Motor neuron (in vitro differentiated cells): ENCODE results near the gene MELK. TPM values are rescaled to one million over a fixed set of nuclear protein-coding genes. Genes with fewer than 3 reads are reported as not detected.

Experiments used
- ATAC-seq, 8 experiments: fragments of 200-7000 bp; cut with Tn5 transposase; replicated peaks in 6 of 8; 2 replicates each; pipeline ENCODE4 v1.8.0; 2021; ENCODE audit warnings: mild to moderate bottlenecking in 8 of 8, moderate library complexity in 8 of 8
- H3K27ac ChIP-seq, 2 donors: fragments of 250-450 bp; sonication (Bioruptor Pico); 2 replicates each; pipeline ENCODE4 v1.9.0; 2021; ENCODE audit warnings: antibody characterized with exemption in 2 of 2, mild to moderate bottlenecking in 2 of 2, moderate library complexity in 1 of 2
- H3K4me1 ChIP-seq, 2 donors: fragments of 250-450 bp; sonication (Bioruptor Pico); replicated peaks in 1 of 2; 2 replicates each; pipeline ENCODE4 v1.6.1; 2021; ENCODE audit warnings: antibody characterized with exemption in 2 of 2, mild to moderate bottlenecking in 2 of 2, moderate library complexity in 1 of 2
- H3K4me3 ChIP-seq, 5 donors: fragments of 250-450 bp; sonication (Bioruptor Pico); 2 replicates each; pipeline ENCODE4 v1.9.0; 2021; ENCODE audit warnings: antibody characterized with exemption in 5 of 5, mild to moderate bottlenecking in 5 of 5, moderate library complexity in 4 of 5
- WGBS, 10 experiments: fragments of 450-650 bp; shearing (Covaris generic); methylation state at CpG; one replicate each; pipeline ENCODE4 v1.0.0; 2022; 5-methylcytosine and 5-hydroxymethylcytosine counted together
- in situ Hi-C, 9 experiments: fragments of 400-800 bp; cut with MboI; loops; one replicate each; pipeline ENCODE4 v1.15.0; 2021; ENCODE audit warnings: low sequenced_read_pairs in 9 of 9, low pct_unique_long_range_greater_than_20kb in 2 of 9; ENCODE audit not compliant: unreplicated experiment in 9 of 9
- total RNA-seq, 8 experiments: library from RNA; unstranded; fragments of 300-600 nt; gene quantifications; 2 replicates each; pipeline versions ENCODE4 v1.2.3 to v1.2.4, GENCODE V29; 2022

The MELK gene
- total RNA-seq, 8 experiments from 2014 or later = 0.25 to 23.5 (median 1.6) TPM

GRCh38 chr9:36690412-36691168 lies 117.9 kb downstream of the MELK start:
- ATAC-seq = peak in 2 of 8 experiments; percentile 54 to 73
- WGBS, 10 experiments = 75 to 100% (median 85%) methylated on average over 1 of the region's 1 CpG
- in situ Hi-C loops = no loop called here
- no peak overlapping the region for H3K4me3 ChIP-seq
- no peaks in the 10 kb centered on the region for H3K4me1 ChIP-seq
- no peak overlapping the region for H3K27ac ChIP-seq

- no peaks in the 10 kb centered on the region for H3K4me1 ChIP-seq
- H3K27ac ChIP-seq = no peak overlapping the region
- no peak for ATAC-seq
- no peak overlapping the region for H3K4me3 ChIP-seq
- in situ Hi-C loops = no loop called here
These were observed 119.0 kb downstream of the MELK start for GRCh38 chr9:36691671-36692070.

GRCh38 chr9:36698984-36699383 lies 126.3 kb downstream of the MELK start:
- WGBS, 10 experiments = 30 to 60% (median 40%) methylated on average over 1 to 2 of the region's 3 CpGs; no CpG with 5 or more reads in 7 of the 10 experiments
- Histone ChIP-seq H3K4me1 (no peaks in the 10 kb centered on the region), H3K4me3 (no peak overlapping the region), H3K27ac (no peak overlapping the region)
- no peak for ATAC-seq
- in situ Hi-C loops = no loop called here

GRCh38 chr9:36704148-36704547 lies 131.5 kb downstream of the MELK start:
- no peaks in the 10 kb centered on the region for H3K4me1 ChIP-seq
- no peak overlapping the region for H3K27ac ChIP-seq
- no peak for ATAC-seq
- in situ Hi-C loops = loop anchor here in 1 of 9 experiments (25.0 kb wide), 1 partner anchor 292 kb away; the partner anchor contains the start of gene RNF38
- H3K4me3 ChIP-seq = no peak overlapping the region

GRCh38 chr9:36713515-36714490 lies 141.1 kb downstream of the MELK start:
- 38 to 100% (median 60%) methylated on average over 1 to 19 of the region's 29 CpGs for WGBS, 10 experiments
- H3K27ac ChIP-seq = peak overlapping the region in 1 of 2 donors; percentile 31
- H3K4me3 ChIP-seq = no peak overlapping the region
- peak in 5 of 8 experiments; percentile 38 to 92 (median 79) for ATAC-seq
- in situ Hi-C loops = loop anchor here in 2 of 9 experiments (10.0 to 25.0 kb wide), 2 partner anchors 59 to 302 kb away; partner anchors contain the start of gene RNF38 (in 1 of the 2)
- peaks cover 3 to 11% of the 10 kb centered on the region in 2 donors for H3K4me1 ChIP-seq

- peaks cover 3 to 11% of the 10 kb centered on the region in 2 donors for H3K4me1 ChIP-seq
- ATAC-seq = no peak
- WGBS, 10 experiments = 23 to 95% (median 86%) methylated on average over 2 of the region's 2 CpGs; no CpG with 5 or more reads in 2 of the 10 experiments
- in situ Hi-C loops = loop anchor here in 2 of 9 experiments (10.0 to 25.0 kb wide), 2 partner anchors 62 to 304 kb away; partner anchors contain the start of gene RNF38 (in 1 of the 2)
- no peak overlapping the region for H3K27ac ChIP-seq
- H3K4me3 ChIP-seq = no peak overlapping the region
These were observed 143.8 kb downstream of the MELK start for GRCh38 chr9:36716496-36716895.

GRCh38 chr9:36717276-36717675 lies 144.6 kb downstream of the MELK start:
- WGBS, 10 experiments = 17 to 71% (median 52%) methylated on average over 1 to 3 of the region's 3 CpGs; no CpG with 5 or more reads in 5 of the 10 experiments
- H3K4me1 ChIP-seq = peaks cover 3 to 11% of the 10 kb centered on the region in 2 donors
- no peak for ATAC-seq
- no peak overlapping the region for H3K4me3 ChIP-seq
- in situ Hi-C loops = loop anchor here in 2 of 9 experiments (10.0 to 25.0 kb wide), 2 partner anchors 62 to 305 kb away; partner anchors contain the start of gene RNF38 (in 1 of the 2)
- no peak overlapping the region for H3K27ac ChIP-seq

- in situ Hi-C loops = loop anchor here in 2 of 9 experiments (10.0 to 25.0 kb wide), 2 partner anchors 64 to 306 kb away; partner anchors contain the start of gene RNF38 (in 1 of the 2)
- peaks cover 3 to 8% of the 10 kb centered on the region in 2 donors for H3K4me1 ChIP-seq
- no peak for ATAC-seq
- 0 to 22% (median 0%) methylated on average over 1 of the region's 1 CpG; no CpG with 5 or more reads in 7 of the 10 experiments for WGBS, 10 experiments
- no peak overlapping the region for H3K27ac ChIP-seq
- H3K4me3 ChIP-seq = no peak overlapping the region
These were observed 145.9 kb downstream of the MELK start for GRCh38 chr9:36718612-36719011.

- Histone ChIP-seq H3K4me1 (no peaks in the 10 kb centered on the region), H3K4me3 (no peak overlapping the region), H3K27ac (no peak overlapping the region)
- ATAC-seq = no peak
- 60 to 100% (median 80%) methylated on average over 1 to 8 of the region's 9 CpGs; no CpG with 5 or more reads in 3 of the 10 experiments for WGBS, 10 experiments
- in situ Hi-C loops = loop anchor here in 2 of 9 experiments (10.0 to 25.0 kb wide), 2 partner anchors 85 to 308 kb away; partner anchors contain the start of gene RNF38 (in 1 of the 2)
These were observed 147.3 kb downstream of the MELK start for GRCh38 chr9:36720043-36720442.

GRCh38 chr9:36721846-36722588 lies 149.3 kb downstream of the MELK start:
- no peaks in the 10 kb centered on the region for H3K4me1 ChIP-seq
- no peak overlapping the region for H3K4me3 ChIP-seq
- in situ Hi-C loops = loop anchor here in 2 of 9 experiments (10.0 to 25.0 kb wide), 2 partner anchors 87 to 310 kb away; partner anchors contain the start of gene RNF38 (in 1 of the 2)
- ATAC-seq = no peak
- 10 to 100% (median 73%) methylated on average over 1 to 7 of the region's 8 CpGs; no CpG with 5 or more reads in 1 of the 10 experiments for WGBS, 10 experiments
- H3K27ac ChIP-seq = no peak overlapping the region

GRCh38 chr9:36725777-36726356 lies 153.2 kb downstream of the MELK start:
- ATAC-seq = peak in 3 of 8 experiments; percentile 32 to 80 (median 40)
- H3K27ac ChIP-seq = no peak overlapping the region
- WGBS, 10 experiments = no CpG with 5 or more reads among the region's 3 CpGs
- peaks cover 0 to 4% of the 10 kb centered on the region in 2 donors for H3K4me1 ChIP-seq
- no peak overlapping the region for H3K4me3 ChIP-seq
- in situ Hi-C loops = loop anchor here in 2 of 9 experiments (10.0 to 25.0 kb wide), 2 partner anchors 91 to 314 kb away; partner anchors contain the start of gene RNF38 (in 1 of the 2)
